ENCODE data around the gene LSMEM2. TPM values are rescaled to one million over a fixed set of nuclear protein-coding genes. Genes with fewer than 3 reads are reported as not detected.

Gene LSMEM2
- total and polyA plus RNA-seq, 2 experiments from 2014 or later: 0.59 to 0.86 TPM

DNA sequence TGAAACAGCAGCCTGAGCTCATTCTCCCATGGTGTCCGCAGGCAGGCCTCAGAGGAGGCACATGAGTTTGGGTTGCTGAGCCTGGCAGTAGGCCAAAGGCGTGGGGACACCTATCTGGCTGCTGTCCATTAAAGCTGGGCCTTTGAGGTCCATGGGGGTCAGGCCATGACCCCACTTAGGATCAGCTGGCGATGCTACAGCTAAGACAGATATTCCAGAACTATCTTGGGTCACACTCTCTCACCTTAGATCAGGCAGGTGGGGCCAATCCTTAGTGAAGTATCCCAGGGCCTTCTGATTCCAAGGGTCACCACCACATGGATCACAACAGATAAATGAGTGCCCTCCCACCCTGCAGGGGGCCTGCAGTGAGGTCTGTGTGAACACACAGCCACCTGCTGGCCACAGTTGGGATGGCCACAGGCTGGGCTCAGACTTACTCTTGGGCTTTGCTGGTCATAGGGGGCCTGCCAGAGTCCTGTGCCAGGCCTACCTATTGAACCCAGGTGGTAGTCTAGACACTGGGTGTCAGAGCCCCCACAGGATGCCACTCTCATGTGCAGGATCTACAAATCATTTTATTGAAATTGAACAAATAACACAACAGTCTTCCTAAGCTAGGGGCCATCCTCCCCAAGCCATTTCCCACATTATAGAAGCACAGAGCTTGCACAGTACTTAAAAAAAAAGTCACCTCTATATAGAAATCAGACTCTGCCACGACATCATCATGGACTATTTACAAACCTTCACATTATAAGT is 45.6 kb downstream of the LSMEM2 start:
- no peak overlapping the region for H3K4me2 ChIP-seq
- H3K27ac ChIP-seq (ENCODE audit: low read depth): no peak overlapping the region
- ATAC-seq (peak; percentile 8), DNase-seq (ENCODE audit: low spot score) (peak; percentile 95)
- Mint-ChIP-seq H3K27ac (0 out of 2 replicates have a peak overlapping the region, but pooled peaks have one; percentile 34), H3K4me1 (peaks cover 40% of the 10 kb centered on the region), H3K4me3 (peak overlapping the region; percentile 38), H3K36me3 (ENCODE audit: low read depth) (peaks cover 25% of the 10 kb centered on the region), H3K9me3 (no peaks in the 10 kb centered on the region), H3K27me3 (ENCODE audit: insufficient read depth, low read depth, poor library complexity) (peaks cover 16% of the 10 kb centered on the region)
- H3K9me2 ChIP-seq (ENCODE audit: insufficient read depth): no peaks in the 10 kb centered on the region
- H3K27me3 ChIP-seq (ENCODE audit: insufficient read depth): no peaks in the 10 kb centered on the region
- peaks cover 13% of the 10 kb centered on the region; the same call in 1 of the 2 replicates for H4K20me1 ChIP-seq (replicated peaks; ENCODE audit: insufficient read depth)
- H3K79me2 ChIP-seq (replicated peaks; ENCODE audit: insufficient read depth): peaks cover 26% of the 10 kb centered on the region
- no peak for TF ChIP-seq JUNB (IDR thresholded peaks at IDR 0.05; ENCODE audit: unreplicated experiment)
- TF ChIP-seq STAT1 (IDR thresholded peaks at IDR 0.05; ENCODE audit: unreplicated experiment): no peak
- no peak for TF ChIP-seq ZNF331 (CRISPR knock-in tag; IDR thresholded peaks at IDR 0.05; ENCODE audit: low read depth)
- TF ChIP-seq, protein P1, sequence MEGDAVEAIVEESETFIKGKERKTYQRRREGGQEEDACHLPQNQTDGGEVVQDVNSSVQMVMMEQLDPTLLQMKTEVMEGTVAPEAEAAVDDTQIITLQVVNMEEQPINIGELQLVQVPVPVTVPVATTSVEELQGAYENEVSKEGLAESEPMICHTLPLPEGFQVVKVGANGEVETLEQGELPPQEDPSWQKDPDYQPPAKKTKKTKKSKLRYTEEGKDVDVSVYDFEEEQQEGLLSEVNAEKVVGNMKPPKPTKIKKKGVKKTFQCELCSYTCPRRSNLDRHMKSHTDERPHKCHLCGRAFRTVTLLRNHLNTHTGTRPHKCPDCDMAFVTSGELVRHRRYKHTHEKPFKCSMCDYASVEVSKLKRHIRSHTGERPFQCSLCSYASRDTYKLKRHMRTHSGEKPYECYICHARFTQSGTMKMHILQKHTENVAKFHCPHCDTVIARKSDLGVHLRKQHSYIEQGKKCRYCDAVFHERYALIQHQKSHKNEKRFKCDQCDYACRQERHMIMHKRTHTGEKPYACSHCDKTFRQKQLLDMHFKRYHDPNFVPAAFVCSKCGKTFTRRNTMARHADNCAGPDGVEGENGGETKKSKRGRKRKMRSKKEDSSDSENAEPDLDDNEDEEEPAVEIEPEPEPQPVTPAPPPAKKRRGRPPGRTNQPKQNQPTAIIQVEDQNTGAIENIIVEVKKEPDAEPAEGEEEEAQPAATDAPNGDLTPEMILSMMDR (conservative IDR thresholded peaks at IDR 0.05; ENCODE audit: low read depth in 2 of 2): peak; percentile 84 to 96
- TF ChIP-seq ETS1 (IDR thresholded peaks at IDR 0.05): no peak
- TF ChIP-seq EZH2 (IDR thresholded peaks at IDR 0.05; ENCODE audit: low read depth, unreplicated experiment): no peak
- TF ChIP-seq, protein P2, sequence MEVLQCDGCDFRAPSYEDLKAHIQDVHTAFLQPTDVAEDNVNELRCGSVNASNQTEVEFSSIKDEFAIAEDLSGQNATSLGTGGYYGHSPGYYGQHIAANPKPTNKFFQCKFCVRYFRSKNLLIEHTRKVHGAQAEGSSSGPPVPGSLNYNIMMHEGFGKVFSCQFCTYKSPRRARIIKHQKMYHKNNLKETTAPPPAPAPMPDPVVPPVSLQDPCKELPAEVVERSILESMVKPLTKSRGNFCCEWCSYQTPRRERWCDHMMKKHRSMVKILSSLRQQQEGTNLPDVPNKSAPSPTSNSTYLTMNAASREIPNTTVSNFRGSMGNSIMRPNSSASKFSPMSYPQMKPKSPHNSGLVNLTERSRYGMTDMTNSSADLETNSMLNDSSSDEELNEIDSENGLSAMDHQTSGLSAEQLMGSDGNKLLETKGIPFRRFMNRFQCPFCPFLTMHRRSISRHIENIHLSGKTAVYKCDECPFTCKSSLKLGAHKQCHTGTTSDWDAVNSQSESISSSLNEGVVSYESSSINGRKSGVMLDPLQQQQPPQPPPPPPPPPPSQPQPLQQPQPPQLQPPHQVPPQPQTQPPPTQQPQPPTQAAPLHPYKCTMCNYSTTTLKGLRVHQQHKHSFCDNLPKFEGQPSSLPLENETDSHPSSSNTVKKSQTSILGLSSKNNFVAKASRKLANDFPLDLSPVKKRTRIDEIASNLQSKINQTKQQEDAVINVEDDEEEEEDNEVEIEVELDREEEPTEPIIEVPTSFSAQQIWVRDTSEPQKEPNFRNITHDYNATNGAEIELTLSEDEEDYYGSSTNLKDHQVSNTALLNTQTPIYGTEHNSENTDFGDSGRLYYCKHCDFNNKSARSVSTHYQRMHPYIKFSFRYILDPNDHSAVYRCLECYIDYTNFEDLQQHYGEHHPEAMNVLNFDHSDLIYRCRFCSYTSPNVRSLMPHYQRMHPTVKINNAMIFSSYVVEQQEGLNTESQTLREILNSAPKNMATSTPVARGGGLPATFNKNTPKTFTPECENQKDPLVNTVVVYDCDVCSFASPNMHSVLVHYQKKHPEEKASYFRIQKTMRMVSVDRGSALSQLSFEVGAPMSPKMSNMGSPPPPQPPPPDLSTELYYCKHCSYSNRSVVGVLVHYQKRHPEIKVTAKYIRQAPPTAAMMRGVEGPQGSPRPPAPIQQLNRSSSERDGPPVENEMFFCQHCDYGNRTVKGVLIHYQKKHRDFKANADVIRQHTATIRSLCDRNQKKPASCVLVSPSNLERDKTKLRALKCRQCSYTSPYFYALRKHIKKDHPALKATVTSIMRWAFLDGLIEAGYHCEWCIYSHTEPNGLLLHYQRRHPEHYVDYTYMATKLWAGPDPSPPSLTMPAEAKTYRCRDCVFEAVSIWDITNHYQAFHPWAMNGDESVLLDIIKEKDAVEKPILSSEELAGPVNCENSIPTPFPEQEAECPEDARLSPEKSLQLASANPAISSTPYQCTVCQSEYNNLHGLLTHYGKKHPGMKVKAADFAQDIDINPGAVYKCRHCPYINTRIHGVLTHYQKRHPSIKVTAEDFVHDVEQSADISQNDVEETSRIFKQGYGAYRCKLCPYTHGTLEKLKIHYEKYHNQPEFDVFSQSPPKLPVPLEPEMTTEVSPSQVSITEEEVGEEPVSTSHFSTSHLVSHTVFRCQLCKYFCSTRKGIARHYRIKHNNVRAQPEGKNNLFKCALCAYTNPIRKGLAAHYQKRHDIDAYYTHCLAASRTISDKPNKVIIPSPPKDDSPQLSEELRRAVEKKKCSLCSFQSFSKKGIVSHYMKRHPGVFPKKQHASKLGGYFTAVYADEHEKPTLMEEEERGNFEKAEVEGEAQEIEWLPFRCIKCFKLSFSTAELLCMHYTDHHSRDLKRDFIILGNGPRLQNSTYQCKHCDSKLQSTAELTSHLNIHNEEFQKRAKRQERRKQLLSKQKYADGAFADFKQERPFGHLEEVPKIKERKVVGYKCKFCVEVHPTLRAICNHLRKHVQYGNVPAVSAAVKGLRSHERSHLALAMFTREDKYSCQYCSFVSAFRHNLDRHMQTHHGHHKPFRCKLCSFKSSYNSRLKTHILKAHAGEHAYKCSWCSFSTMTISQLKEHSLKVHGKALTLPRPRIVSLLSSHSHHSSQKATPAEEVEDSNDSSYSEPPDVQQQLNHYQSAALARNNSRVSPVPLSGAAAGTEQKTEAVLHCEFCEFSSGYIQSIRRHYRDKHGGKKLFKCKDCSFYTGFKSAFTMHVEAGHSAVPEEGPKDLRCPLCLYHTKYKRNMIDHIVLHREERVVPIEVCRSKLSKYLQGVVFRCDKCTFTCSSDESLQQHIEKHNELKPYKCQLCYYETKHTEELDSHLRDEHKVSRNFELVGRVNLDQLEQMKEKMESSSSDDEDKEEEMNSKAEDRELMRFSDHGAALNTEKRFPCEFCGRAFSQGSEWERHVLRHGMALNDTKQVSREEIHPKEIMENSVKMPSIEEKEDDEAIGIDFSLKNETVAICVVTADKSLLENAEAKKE (CRISPR knock-in tag; IDR thresholded peaks at IDR 0.05): no peak
- peak; percentile 49; the same call in 1 of the 2 replicates for TF ChIP-seq CREB1 (CRISPR knock-in tag; IDR thresholded peaks at IDR 0.05; ENCODE audit: low read depth)
- H3F3A ChIP-seq (replicated peaks; ENCODE audit: low read depth): peaks cover 33% of the 10 kb centered on the region; the same call in 1 of the 2 replicates
- no peak overlapping the region for H3K4me3 ChIP-seq
- H2AFZ ChIP-seq: no peak overlapping the region
- H3K4me1 ChIP-seq (ENCODE audit: insufficient read depth): peaks cover 24% of the 10 kb centered on the region
- peaks cover under 1% of the 10 kb centered on the region; the same call in 1 of the 2 replicates for H3K36me3 ChIP-seq (ENCODE audit: insufficient read depth)

All from GM23338 (cell line).